HCT116 (cell line): ENCODE data around the gene SNX13. TPM values are rescaled to one million over a fixed set of nuclear protein-coding genes. Genes with fewer than 3 reads are reported as not detected.

ENCODE experiments used
- ATAC-seq: fragments of 200-7000 bp; cut with Tn5 transposase; 2 replicates; pipeline ENCODE4 v1.9.1; 2020; ENCODE audit warnings: mild to moderate bottlenecking, moderate library complexity
- BruUV-seq: library from RNA; stranded (reverse); fragments of 400-500 nt; replicated peaks from 2 replicates; lab custom pipeline; 2021; lab: Mats Ljungman, UMichigan
- CTCF ChIA-PET: fragments of 300-600 bp; sonication (Branson Sonifier 250); formaldehyde crosslinking; loops from one replicate; lab custom pipeline; 2021; ENCODE audit warnings: antibody characterized with exemption; lab: Charles Lee
- POLR2A ChIA-PET: fragments of 300-600, 350-600 bp; sonication (Branson Sonifier 250); formaldehyde crosslinking; loops from one replicate; lab custom pipeline; 2021; ENCODE audit warnings: antibody characterized with exemption; lab: Charles Lee
- RAD21 ChIA-PET, 2 experiments: fragments of 300-600 bp; sonication (Branson Sonifier 250); formaldehyde crosslinking; loops; one replicate each; lab custom pipeline; 2023; ENCODE audit warnings: low total read pairs in 2 of 2; ENCODE audit not compliant: uncharacterized antibody in 2 of 2, unreplicated experiment in 2 of 2, low non-redundant PET in 1 of 2; lab: Charles Lee
- DNase-seq: peaks from one replicate; pipeline ENCODE4 v3.0.0-alpha.2; 2010; ENCODE audit warnings: low read depth, low spot score
- H2AFZ ChIP-seq: fragments of 200-600 bp; shearing (Covaris generic), sonication (generic); 2 replicates; pipeline ENCODE4 v1.6.1; 2017; ENCODE audit warnings: low read depth, mixed run types, mixed read lengths, antibody characterized with exemption, low read length; ENCODE audit not compliant: poor library complexity, severe bottlenecking
- H3K27ac ChIP-seq: 2 replicates; pipeline ENCODE4 v1.5.1; 2012; ENCODE audit warnings: low read depth, low read length
- H3K27me3 ChIP-seq: fragments of 200-600 bp; sonication (generic); 2 replicates; pipeline ENCODE4 v1.6.1; 2016; ENCODE audit warnings: mixed run types, low read length, mixed read lengths; ENCODE audit not compliant: insufficient read depth
- H3K36me3 ChIP-seq, 2 experiments: fragments of 200-500 bp in 1 of 2; fragments of 200-600 bp in 1 of 2; sonication (Bioruptor generic) in 1 of 2; sonication (generic) in 1 of 2; 2 replicates each; pipeline versions ENCODE4 v1.5.1 to v1.6.1; 2014 to 2016; ENCODE audit warnings: low read length in 2 of 2, inconsistent platforms in 1 of 2, mixed read lengths in 1 of 2, mixed run types in 1 of 2; ENCODE audit not compliant: insufficient read depth in 2 of 2, control insufficient read depth in 1 of 2
- H3K4me1 ChIP-seq, 2 experiments: fragments of 200-600 bp in 1 of 2; sonication (generic) in 1 of 2; 2 replicates each; pipeline versions ENCODE4 v1.5.1 to v1.6.1; 2012 to 2017; ENCODE audit warnings: low read length in 2 of 2, inconsistent platforms in 1 of 2, mild to moderate bottlenecking in 1 of 2, mixed read lengths in 1 of 2, mixed run types in 1 of 2, moderate library complexity in 1 of 2; ENCODE audit not compliant: insufficient read depth in 2 of 2, control insufficient read depth in 1 of 2
- H3K4me2 ChIP-seq: fragments of 200-600 bp; sonication (generic); 2 replicates; pipeline ENCODE4 v1.6.1; 2017; ENCODE audit warnings: mixed run types, low read length, mixed read lengths
- H3K4me3 ChIP-seq, 2 experiments: fragments of 200-600 bp in 1 of 2; sonication (generic) in 1 of 2; replicated peaks in 1 of 2; 2 replicates each; pipeline ENCODE4 v1.5.1; 2011 to 2016; ENCODE audit warnings: low read length in 2 of 2, control low read depth in 1 of 2, low read depth in 1 of 2, mild to moderate bottlenecking in 1 of 2, mixed read lengths in 1 of 2, mixed run types in 1 of 2
- H3K79me2 ChIP-seq: fragments of 200-600 bp; sonication (generic); 2 replicates; pipeline ENCODE4 v1.6.1; 2017; ENCODE audit warnings: mild to moderate bottlenecking, mixed run types, low read length, moderate library complexity, mixed read lengths; ENCODE audit not compliant: insufficient read depth
- H3K9ac ChIP-seq: fragments of 200-600 bp; sonication (generic); 2 replicates; pipeline ENCODE4 v1.6.1; 2016; ENCODE audit warnings: low read length, mixed read lengths
- H3K9me2 ChIP-seq: fragments of 200-600 bp; sonication (generic), shearing (Covaris generic); 2 replicates; pipeline ENCODE4 v1.6.1; 2017; ENCODE audit warnings: mixed run types, mild to moderate bottlenecking, moderate library complexity; ENCODE audit not compliant: insufficient read depth
- H3K9me3 ChIP-seq, 2 experiments: fragments of 200-500 bp in 1 of 2; fragments of 200-600 bp in 1 of 2; sonication (Bioruptor generic) in 1 of 2; sonication (generic) in 1 of 2; 2 replicates each; pipeline ENCODE4 v1.6.1; 2014 to 2017; ENCODE audit warnings: low read length in 2 of 2, mixed read lengths in 2 of 2, inconsistent platforms in 1 of 2, low read depth in 1 of 2, mild to moderate bottlenecking in 1 of 2, mixed run types in 1 of 2, moderate library complexity in 1 of 2; ENCODE audit not compliant: control insufficient read depth in 1 of 2, insufficient read depth in 1 of 2
- H4K20me1 ChIP-seq: fragments of 200-600 bp; sonication (generic), shearing (Covaris generic); 2 replicates; pipeline ENCODE4 v1.6.1; 2017; ENCODE audit warnings: mixed run types, mild to moderate bottlenecking, moderate library complexity; ENCODE audit not compliant: insufficient read depth
- EGR1 ChIP-seq: IDR thresholded peaks from 2 replicates; pipeline ENCODE4 v1.6.1; 2012; ENCODE audit warnings: low read depth
- ELF1 ChIP-seq: IDR thresholded peaks from 2 replicates; pipeline ENCODE4 v1.6.1; 2012; ENCODE audit warnings: low read depth, borderline replicate concordance
- EZH2 ChIP-seq: fragments of 200-600 bp; sonication (generic); IDR thresholded peaks from 2 replicates; pipeline ENCODE4 v1.6.1; 2017; ENCODE audit warnings: antibody characterized with exemption, mixed run types
- JUND ChIP-seq: IDR thresholded peaks from 2 replicates; pipeline ENCODE4 v1.6.1; 2012
- POLR2A ChIP-seq: IDR thresholded peaks from 2 replicates; pipeline ENCODE4 v1.7.0; 2011; ENCODE audit warnings: borderline replicate concordance; ENCODE audit not compliant: insufficient read depth, insufficient read length; ENCODE audit errors: extremely low read depth
- RAD21 ChIP-seq: IDR thresholded peaks from 2 replicates; pipeline ENCODE4 v1.6.1; 2012; ENCODE audit warnings: low read depth, mild to moderate bottlenecking
- SIN3A ChIP-seq: IDR thresholded peaks from 2 replicates; pipeline ENCODE4 v1.6.1; 2012; ENCODE audit warnings: low read depth
- SP1 ChIP-seq: IDR thresholded peaks from 2 replicates; pipeline ENCODE4 v1.6.1; 2012; ENCODE audit warnings: low read depth
- SRF ChIP-seq: IDR thresholded peaks from 2 replicates; pipeline ENCODE4 v1.6.1; 2012; ENCODE audit warnings: low read depth
- TCF7L2 ChIP-seq: IDR thresholded peaks from 2 replicates; pipeline ENCODE4 v1.7.0; 2011; ENCODE audit warnings: borderline replicate concordance, inconsistent platforms; ENCODE audit not compliant: insufficient read depth, insufficient read length; ENCODE audit errors: extremely low read depth
- YY1 ChIP-seq: IDR thresholded peaks from 2 replicates; pipeline ENCODE4 v1.6.1; 2011; ENCODE audit warnings: low read length, low read depth, moderate library complexity, mild to moderate bottlenecking; ENCODE audit not compliant: insufficient replicate concordance; ENCODE audit errors: extremely low read depth
- ZFX ChIP-seq: fragments of 450-650 bp; IDR thresholded peaks from 2 replicates; pipeline ENCODE4 v1.6.1; 2017
- intact Hi-C: fragments of 100-400 bp; cut with micrococcal nuclease; formaldehyde crosslinking; loops from 2 replicates; pipeline ENCODE4 v1.10.0; 2022
- total RNA-seq: library from RNA; stranded (reverse); gene quantifications from one replicate; pipeline ENCODE4 v1.2.1, GENCODE V29; 2021; ENCODE audit not compliant: unreplicated experiment
- TF ChIP-seq, protein P1 (sequence below): IDR thresholded peaks from 2 replicates; pipeline ENCODE4 v1.6.1; 2012
- TF ChIP-seq, protein P2 (sequence below), 3 experiments: fragments of 200-600 bp in 1 of 3; sonication (generic) in 1 of 3; IDR thresholded peaks in 2 of 3; conservative IDR thresholded peaks in 1 of 3; 2 replicates each; pipeline ENCODE4 v1.5.1; 2012 to 2017; ENCODE audit warnings: low read depth in 2 of 3, low read length in 2 of 3, antibody characterized with exemption in 1 of 3, borderline replicate concordance in 1 of 3, control low read depth in 1 of 3, mild to moderate bottlenecking in 1 of 3, mixed read lengths in 1 of 3, mixed run types in 1 of 3, moderate library complexity in 1 of 3; ENCODE audit not compliant: insufficient read depth in 1 of 3

Gene SNX13
- total RNA-seq, 1 experiment from 2014 or later = 33.4 TPM

DNA sequence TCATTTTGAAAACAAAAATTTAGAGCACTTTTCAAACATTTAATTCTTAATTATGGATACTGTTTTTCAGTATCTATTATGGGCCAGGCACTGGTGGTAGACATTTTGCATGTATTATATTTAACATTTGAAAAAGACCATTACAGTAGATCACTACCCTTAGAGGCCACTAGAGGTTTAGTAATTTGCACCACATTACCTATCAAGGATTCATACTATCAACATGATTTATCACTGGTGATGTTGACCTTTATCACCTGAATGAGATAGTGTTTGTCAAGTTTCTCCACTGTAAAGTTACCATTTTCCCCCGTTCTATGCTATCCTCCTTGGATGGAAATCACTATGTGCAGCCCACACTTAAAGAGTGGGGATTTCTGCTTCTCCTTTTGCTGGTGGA, 4.4 kb upstream of the SNX13 start:
- Histone ChIP-seq H3K79me2 (peaks cover 4% of the 10 kb centered on the region), H4K20me1 (no peaks in the 10 kb centered on the region), H3K4me3 (no peak overlapping the region), H3K27ac (no peak overlapping the region), H3K9ac (no peak overlapping the region), H3K36me3 (no peaks in the 10 kb centered on the region), H3K9me2 (no peaks in the 10 kb centered on the region), H3K4me1 (peaks cover 2 to 7% of the 10 kb centered on the region in 2 experiments; a peak in 1 of 4 replicates), H3K4me2 (no peak overlapping the region), H3K9me3 (no peaks in the 10 kb centered on the region), H3K27me3 (no peaks in the 10 kb centered on the region), H2AFZ (no peak overlapping the region)
- ChIA-PET CTCF (no interaction called here), POLR2A (no interaction called here), RAD21 (no interaction called here)
- ATAC-seq = no peak
- intact Hi-C loops = no loop called here
- DNase-seq = no peak
- TF ChIP-seq, protein P1, sequence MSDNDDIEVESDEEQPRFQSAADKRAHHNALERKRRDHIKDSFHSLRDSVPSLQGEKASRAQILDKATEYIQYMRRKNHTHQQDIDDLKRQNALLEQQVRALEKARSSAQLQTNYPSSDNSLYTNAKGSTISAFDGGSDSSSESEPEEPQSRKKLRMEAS = no peak
- TF ChIP-seq, protein P2, sequence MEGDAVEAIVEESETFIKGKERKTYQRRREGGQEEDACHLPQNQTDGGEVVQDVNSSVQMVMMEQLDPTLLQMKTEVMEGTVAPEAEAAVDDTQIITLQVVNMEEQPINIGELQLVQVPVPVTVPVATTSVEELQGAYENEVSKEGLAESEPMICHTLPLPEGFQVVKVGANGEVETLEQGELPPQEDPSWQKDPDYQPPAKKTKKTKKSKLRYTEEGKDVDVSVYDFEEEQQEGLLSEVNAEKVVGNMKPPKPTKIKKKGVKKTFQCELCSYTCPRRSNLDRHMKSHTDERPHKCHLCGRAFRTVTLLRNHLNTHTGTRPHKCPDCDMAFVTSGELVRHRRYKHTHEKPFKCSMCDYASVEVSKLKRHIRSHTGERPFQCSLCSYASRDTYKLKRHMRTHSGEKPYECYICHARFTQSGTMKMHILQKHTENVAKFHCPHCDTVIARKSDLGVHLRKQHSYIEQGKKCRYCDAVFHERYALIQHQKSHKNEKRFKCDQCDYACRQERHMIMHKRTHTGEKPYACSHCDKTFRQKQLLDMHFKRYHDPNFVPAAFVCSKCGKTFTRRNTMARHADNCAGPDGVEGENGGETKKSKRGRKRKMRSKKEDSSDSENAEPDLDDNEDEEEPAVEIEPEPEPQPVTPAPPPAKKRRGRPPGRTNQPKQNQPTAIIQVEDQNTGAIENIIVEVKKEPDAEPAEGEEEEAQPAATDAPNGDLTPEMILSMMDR (IDR thresholded peaks at IDR 0.05 in 2 of 3, conservative IDR thresholded peaks at IDR 0.05 in 1 of 3; ENCODE audit: borderline replicate concordance in 1 of 3, insufficient read depth in 1 of 3, low read depth in 2 of 3, low read length in 2 of 3) = peak in 1 of 3 experiments; percentile 40; a peak in 3 of 6 replicates
- BruUV-seq = no TSS peak

DNA sequence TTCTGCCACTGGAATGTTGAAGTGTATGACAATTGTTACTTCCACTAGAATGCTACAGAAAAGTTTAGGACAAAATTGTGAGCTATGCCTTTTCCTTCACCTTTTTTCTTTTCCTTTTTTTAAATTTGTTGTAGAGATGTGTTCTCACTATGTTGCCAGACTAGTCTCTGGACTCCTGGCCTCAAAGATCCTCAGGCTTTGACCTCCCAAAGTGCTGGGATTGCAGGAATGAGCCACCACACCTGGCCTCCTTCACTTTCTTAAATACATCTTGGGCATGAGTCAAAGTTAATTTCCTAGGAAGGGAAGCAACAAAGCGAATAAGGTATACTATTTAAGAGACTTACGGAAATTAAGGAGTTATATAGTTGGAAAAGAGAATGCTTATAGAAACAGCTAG, 2.7 kb upstream of the SNX13 start:
- BruUV-seq = no TSS peak
- intact Hi-C loops = no loop called here
- POLR2A ChIA-PET = no interaction called here
- TF ChIP-seq ZFX (no peak), SIN3A (no peak), EZH2 (no peak), RAD21 (no peak), POLR2A (no peak), TCF7L2 (no peak), SP1 (no peak), ELF1 (no peak), EGR1 (no peak), YY1 (no peak), SRF (no peak), JUND (no peak)
- TF ChIP-seq, protein P2 (IDR thresholded peaks at IDR 0.05 in 2 of 3, conservative IDR thresholded peaks at IDR 0.05 in 1 of 3; ENCODE audit: borderline replicate concordance in 1 of 3, insufficient read depth in 1 of 3, low read depth in 2 of 3, low read length in 2 of 3) = no peak

More for the DNA sequence above, 2.7 kb upstream of the SNX13 start:
- no peak overlapping the region for H3K9ac ChIP-seq
- H3K9me3 ChIP-seq = no peaks in the 10 kb centered on the region
- H3K9me2 ChIP-seq = no peaks in the 10 kb centered on the region
- no peaks in the 10 kb centered on the region for H3K36me3 ChIP-seq
- no peak overlapping the region for H3K27ac ChIP-seq
- H4K20me1 ChIP-seq = no peaks in the 10 kb centered on the region
- peaks cover 21% of the 10 kb centered on the region for H3K79me2 ChIP-seq
- ATAC-seq = no peak
- no peak overlapping the region for H3K4me3 ChIP-seq
- no peak overlapping the region for H3K4me2 ChIP-seq
- no peak for DNase-seq
- RAD21 ChIA-PET = no interaction called here
- no peaks in the 10 kb centered on the region for H3K27me3 ChIP-seq
- H2AFZ ChIP-seq = no peak overlapping the region
- H3K4me1 ChIP-seq = peaks cover 8 to 21% of the 10 kb centered on the region in 2 experiments; a peak in 3 of 4 replicates
- CTCF ChIA-PET = no interaction called here
